Gastrocnemius medialis (tissue), 4 donors: ENCODE data around the gene TENM3.

ENCODE experiments used
- CTCF ChIP-seq, 5 experiments: fragments of 450-650 bp in 3 of 5; fragments of 200-600 bp in 2 of 5; sonication (generic) in 2 of 5; IDR thresholded peaks in 4 of 5; conservative IDR thresholded peaks in 1 of 5; 1 replicate in 4 of 5; 2 replicates in 1 of 5; pipeline ENCODE4 v1.5.1; 2016 to 2019; ENCODE audit warnings: antibody characterized with exemption in 5 of 5, mild to moderate bottlenecking in 3 of 5, moderate library complexity in 3 of 5
- POLR2A ChIP-seq, 2 donors: fragments of 450-650 bp; IDR thresholded peaks; one replicate each; pipeline ENCODE4 v1.6.1; 2017; ENCODE audit warnings: antibody characterized with exemption in 2 of 2, mild to moderate bottlenecking in 2 of 2, moderate library complexity in 2 of 2

- no peak for TF ChIP-seq POLR2A (IDR thresholded peaks at IDR 0.05)
- TF ChIP-seq CTCF (IDR thresholded peaks at IDR 0.05 in 4 of 5, conservative IDR thresholded peaks at IDR 0.05 in 1 of 5): no peak
Measured at GRCh38 chr4:182648766-182649165, 405.6 kb downstream of the TENM3 start.
